B cell (primary cell): Measurements from ENCODE around the gene BRD3. TPM values are rescaled to one million over a fixed set of nuclear protein-coding genes. Genes with fewer than 3 reads are reported as not detected.

Experiments
- ATAC-seq: fragments of 200-7000 bp; cut with Tn5 transposase; one replicate; pipeline ENCODE4 v1.10.0; 2021; ENCODE audit warnings: low read depth, mild to moderate bottlenecking, moderate number of reproducible peaks, moderate library complexity
- CTCF ChIA-PET: fragments of 350-600 bp; sonication (Branson Sonifier 250); formaldehyde crosslinking; loops from one replicate; lab custom pipeline; 2021; ENCODE audit warnings: antibody characterized with exemption, inconsistent platforms; lab: Charles Lee
- POLR2A ChIA-PET: fragments of 350-600 bp; sonication (Branson Sonifier 250); formaldehyde crosslinking; loops from one replicate; lab custom pipeline; 2021; ENCODE audit warnings: antibody characterized with exemption; lab: Charles Lee
- DNase-seq: peaks from one replicate; pipeline ENCODE4 v3.0.0; 2013
- H2AFZ ChIP-seq: 2 replicates; pipeline ENCODE4 v1.6.1; 2012; ENCODE audit warnings: mild to moderate bottlenecking, low read depth, low read length; ENCODE audit not compliant: insufficient read depth, poor library complexity, severe bottlenecking
- H3K27ac ChIP-seq, 2 donors: 1 replicate in 1 of 2; 2 replicates in 1 of 2; pipeline ENCODE4 v1.5.1; 2012 to 2013; ENCODE audit warnings: low read length in 2 of 2, mild to moderate bottlenecking in 2 of 2, moderate library complexity in 1 of 2
- H3K27me3 ChIP-seq, 4 experiments: fragments of 200-600 bp in 1 of 4; sonication (generic) in 1 of 4; replicated peaks in 1 of 4; 1 replicate in 2 of 4; 2 replicates in 2 of 4; pipeline versions ENCODE4 v1.6.1 to v1.7.0; 2013 to 2016; ENCODE audit warnings: low read length in 3 of 4, mild to moderate bottlenecking in 2 of 4, mixed read lengths in 1 of 4, moderate library complexity in 1 of 4; ENCODE audit not compliant: insufficient read depth in 4 of 4, control insufficient read depth in 3 of 4; ENCODE audit errors: control extremely low read depth in 1 of 4
- H3K36me3 ChIP-seq, 2 experiments: replicated peaks in 1 of 2; 1 replicate in 1 of 2; 2 replicates in 1 of 2; pipeline versions ENCODE4 v1.6.1 to v1.7.1; 2013; ENCODE audit warnings: low read length in 1 of 2; ENCODE audit not compliant: insufficient read depth in 2 of 2, control insufficient read depth in 1 of 2; ENCODE audit errors: control extremely low read depth in 1 of 2, extremely low read depth in 1 of 2
- H3K4me1 ChIP-seq, 2 donors: fragments of 200-600 bp in 1 of 2; sonication (generic) in 1 of 2; 1 replicate in 1 of 2; 2 replicates in 1 of 2; pipeline versions ENCODE4 v1.5.1 to v1.6.1; 2013 to 2017; ENCODE audit warnings: low read length in 2 of 2; ENCODE audit not compliant: control insufficient read depth in 2 of 2, insufficient read depth in 2 of 2
- H3K4me2 ChIP-seq: replicated peaks from 2 replicates; pipeline ENCODE3; 2012; ENCODE audit warnings: mild to moderate bottlenecking, low read depth, low read length; ENCODE audit not compliant: poor library complexity, severe bottlenecking
- H3K4me3 ChIP-seq, 5 experiments: fragments of 200-600 bp in 1 of 5; sonication (generic) in 1 of 5; 1 replicate in 3 of 5; 2 replicates in 2 of 5; pipeline versions ENCODE4 v1.5.1 to v1.7.0; 2011 to 2016; ENCODE audit warnings: low read length in 4 of 5, mild to moderate bottlenecking in 4 of 5, low read depth in 2 of 5, control low read depth in 1 of 5, moderate library complexity in 1 of 5; ENCODE audit not compliant: insufficient read depth in 1 of 5; ENCODE audit errors: control extremely low read depth in 1 of 5, extremely low read depth in 1 of 5
- H3K79me2 ChIP-seq: fragments of 200-600 bp; sonication (generic); one replicate; pipeline ENCODE4 v1.6.0; 2016; ENCODE audit warnings: low read length; ENCODE audit not compliant: control insufficient read depth, insufficient read depth
- H3K9ac ChIP-seq: fragments of 200-600 bp; sonication (generic); 2 replicates; pipeline ENCODE4 v1.6.1; 2017; ENCODE audit warnings: mild to moderate bottlenecking, low read length, moderate library complexity
- H3K9me3 ChIP-seq, 3 donors: one replicate each; pipeline versions ENCODE4 v1.6.1 to v1.7.1; 2013; ENCODE audit warnings: low read length in 2 of 3; ENCODE audit not compliant: control insufficient read depth in 2 of 3, insufficient read depth in 1 of 3; ENCODE audit errors: control extremely low read depth in 1 of 3
- H4K20me1 ChIP-seq: 2 replicates; pipeline ENCODE4 v1.6.0; 2012; ENCODE audit warnings: mild to moderate bottlenecking, low read length; ENCODE audit not compliant: insufficient read depth, control insufficient read depth, poor library complexity, severe bottlenecking
- H3K27ac Mint-ChIP-seq: one replicate; pipeline ENCODE4 v1.8.0; 2021; ENCODE audit warnings: mixed read lengths
- H3K27me3 Mint-ChIP-seq: one replicate; pipeline ENCODE4 v1.8.0; 2021; ENCODE audit warnings: mixed read lengths
- H3K4me1 Mint-ChIP-seq: one replicate; pipeline ENCODE4 v1.8.0; 2021; ENCODE audit warnings: mixed read lengths
- H3K4me3 Mint-ChIP-seq: one replicate; pipeline ENCODE4 v1.8.0; 2021; ENCODE audit warnings: mixed read lengths
- H3K9me3 Mint-ChIP-seq: one replicate; pipeline ENCODE4 v1.8.0; 2022; ENCODE audit warnings: mixed read lengths; ENCODE audit not compliant: insufficient read depth
- CTCF ChIP-seq: fragments of 200-600 bp; IDR thresholded peaks from one replicate; pipeline ENCODE4 v1.8.0; 2022; ENCODE audit warnings: antibody characterized with exemption, mild to moderate bottlenecking
- EZH2 ChIP-seq: IDR thresholded peaks from 2 replicates; pipeline ENCODE4 v1.6.1; 2012; ENCODE audit warnings: borderline replicate concordance, low read depth, mild to moderate bottlenecking, moderate library complexity, low read length; ENCODE audit not compliant: insufficient read depth, poor library complexity, severe bottlenecking
- WGBS: methylation state at CpG from one replicate; pipeline ENCODE4 v1.1.5; 2013; ENCODE audit warnings: missing lambda C conversion rate; ENCODE audit not compliant: insufficient coverage; 5-methylcytosine and 5-hydroxymethylcytosine counted together
- intact Hi-C: fragments of 100-400 bp; cut with micrococcal nuclease; formaldehyde crosslinking; loops from one replicate; pipeline ENCODE4 v1.10.0; 2022
- polyA plus RNA-seq: library from polyadenylated mRNA; depleted of rRNA; stranded (reverse); fragments of >200 nt; gene quantifications from 2 replicates; pipeline ENCODE4 v1.2.3, GENCODE V29; 2012
- total RNA-seq, 2 donors: library from RNA; stranded (reverse); fragments of 120-200 nt in 1 of 2; gene quantifications; 1 replicate in 1 of 2; 2 replicates in 1 of 2; pipeline versions ENCODE4 v1.2.3 to v1.2.4, GENCODE V29; 2013 to 2022

The BRD3 gene
- total and polyA plus RNA-seq, 2 donors (not counting 1 experiment from before 2014, with no cell fraction given): 8.9 to 38.0 TPM

GRCh38 chr9:134053941-134054761, 13.7 kb downstream of the BRD3 start:
- peaks cover 0 to 46% of the 10 kb centered on the region in 2 experiments for H3K36me3 ChIP-seq
- CTCF ChIA-PET: no interaction called here
- POLR2A ChIA-PET: interaction anchor here (0.6 kb wide), 1 partner anchor 402 kb away, joined by 4 read pairs; no protein-coding TSS in a partner anchor
- Mint-ChIP-seq H3K4me3 (no peak overlapping the region), H3K27me3 (no peaks in the 10 kb centered on the region), H3K27ac (no peak overlapping the region), H3K4me1 (peaks cover 25% of the 10 kb centered on the region), H3K9me3 (no peaks in the 10 kb centered on the region)
- intact Hi-C loops: no loop called here
- no peak for TF ChIP-seq CTCF
- no peak for TF ChIP-seq EZH2
- H3K4me1 ChIP-seq: peaks cover 6 to 21% of the 10 kb centered on the region in 2 donors
- H3K79me2 ChIP-seq: peaks cover 71% of the 10 kb centered on the region
- ATAC-seq (no peak), DNase-seq (no peak)
- peaks cover 81% of the 10 kb centered on the region for H4K20me1 ChIP-seq
- H3K27me3 ChIP-seq: no peaks in the 10 kb centered on the region
- no peak overlapping the region for H3K4me2 ChIP-seq
- H3K27ac ChIP-seq: no peak overlapping the region
- no peaks in the 10 kb centered on the region for H3K9me3 ChIP-seq
- H3K4me3 ChIP-seq: no peak overlapping the region
- H3K9ac ChIP-seq: no peak overlapping the region
- H2AFZ ChIP-seq: no peak overlapping the region
- 96% methylated on average over 44 of the region's 44 CpGs for WGBS

DNA sequence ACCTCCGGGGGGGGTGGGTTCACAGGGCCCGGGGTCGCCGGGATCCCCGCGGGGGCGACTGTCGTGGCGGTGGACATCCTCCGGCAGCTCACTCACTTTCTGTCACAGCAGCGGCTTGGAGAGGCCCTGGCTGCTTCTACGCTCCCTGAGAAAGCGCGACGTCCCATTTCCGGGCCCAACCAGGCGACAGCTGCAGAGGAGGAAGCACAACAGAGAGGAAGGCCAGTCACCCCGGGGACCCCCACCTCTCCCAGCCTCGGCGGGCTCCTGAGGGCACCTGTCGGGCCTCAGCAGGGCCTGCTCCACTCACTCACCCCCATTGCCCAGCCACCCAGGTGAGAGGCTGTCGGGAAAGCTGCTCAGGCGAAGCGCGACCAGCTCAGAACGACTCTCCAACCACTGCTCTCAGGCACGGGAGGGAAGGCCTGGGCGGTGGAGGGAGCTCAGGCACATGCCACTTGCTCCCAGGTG, 14.4 kb downstream of the BRD3 start:
- no peak overlapping the region for H3K4me3 ChIP-seq
- H4K20me1 ChIP-seq: peaks cover 81% of the 10 kb centered on the region
- no peak for ATAC-seq
- no peaks in the 10 kb centered on the region for H3K27me3 Mint-ChIP-seq
- no peak overlapping the region for H3K9ac ChIP-seq
- no peak overlapping the region for H3K4me3 Mint-ChIP-seq
- intact Hi-C loops: no loop called here
- H3K9me3 Mint-ChIP-seq: no peaks in the 10 kb centered on the region
- no peaks in the 10 kb centered on the region for H3K27me3 ChIP-seq
- H3K27ac Mint-ChIP-seq: no peak overlapping the region
- H3K4me1 Mint-ChIP-seq: peaks cover 18% of the 10 kb centered on the region
- WGBS: 90% methylated on average over 28 of the region's 28 CpGs
- H3K9me3 ChIP-seq: no peaks in the 10 kb centered on the region
- no peak overlapping the region for H2AFZ ChIP-seq
- H3K27ac ChIP-seq: no peak overlapping the region
- peaks cover 64% of the 10 kb centered on the region for H3K79me2 ChIP-seq
- H3K4me2 ChIP-seq: no peak overlapping the region
- ChIA-PET POLR2A (interaction anchor here (0.6 kb wide), 1 partner anchor 403 kb away, joined by 4 read pairs; no protein-coding TSS in a partner anchor), CTCF (no interaction called here)
- peaks cover 0 to 52% of the 10 kb centered on the region in 2 experiments for H3K36me3 ChIP-seq
- H3K4me1 ChIP-seq: peaks cover 0 to 14% of the 10 kb centered on the region in 2 donors
- no peak for TF ChIP-seq EZH2
- no peak for DNase-seq
